ENCODE measurements around the gene TSNAXIP1.

DNA sequence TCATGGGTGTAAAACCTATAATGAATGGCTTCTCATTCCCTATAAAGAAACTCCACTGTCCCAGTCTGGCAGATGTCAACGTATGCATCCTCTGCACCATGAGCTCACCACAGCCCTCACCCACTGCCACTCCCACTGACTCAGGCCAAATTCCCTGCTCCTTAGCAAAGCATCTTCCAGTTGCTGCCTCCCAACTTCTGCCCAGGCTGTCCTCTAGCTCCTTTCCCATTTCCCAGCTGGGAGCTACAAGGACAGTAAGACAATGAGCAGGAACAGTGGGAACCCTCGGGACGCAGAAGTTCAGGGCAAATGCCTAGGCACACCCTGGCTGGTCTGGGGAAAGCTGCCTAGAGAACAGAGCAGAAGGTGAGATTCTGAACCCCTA, 26.3 kb downstream of the TSNAXIP1 start:
- no peak for TF ChIP-seq EZH2phosphoT487 (IDR thresholded peaks at IDR 0.05; ENCODE audit: insufficient read depth, low read depth)
- no peak for TF ChIP-seq EZH2 (IDR thresholded peaks at IDR 0.05; ENCODE audit: insufficient read depth, poor library complexity, severe bottlenecking)

Data from GM23248 (cell line).